T-cell (primary cell): Measurements from ENCODE around the gene RO60. TPM values are rescaled to one million over a fixed set of nuclear protein-coding genes. Genes with fewer than 3 reads are reported as not detected.

ENCODE experiments used
- ATAC-seq, 4 experiments: fragments of 200-7000 bp in 3 of 4; fragments of 150-1000 bp in 1 of 4; cut with Tn5 transposase; replicated peaks in 1 of 4; 1 replicate in 3 of 4; 2 replicates in 1 of 4; pipeline ENCODE4 v1.10.0; 2021; ENCODE audit warnings: moderate library complexity in 3 of 4, mild to moderate bottlenecking in 2 of 4, moderate number of reproducible peaks in 1 of 4
- CTCF ChIA-PET, 2 donors: fragments of 300-600 bp; sonication (Branson Sonifier 250); formaldehyde crosslinking; loops; one replicate each; lab custom pipeline; 2022; ENCODE audit warnings: antibody characterized with exemption in 2 of 2; lab: Charles Lee
- POLR2A ChIA-PET, 2 donors: fragments of 300-600 bp; sonication (Branson Sonifier 250); formaldehyde crosslinking; loops; one replicate each; lab custom pipeline; 2022; ENCODE audit warnings: antibody characterized with exemption in 2 of 2; lab: Charles Lee
- DNase-seq, 35 experiments: peaks; one replicate each; pipeline versions ENCODE4 v3.0.0 to v3.0.0-alpha.2; 2013 to 2023
- H3K27ac ChIP-seq: one replicate; pipeline ENCODE4 v1.5.1; 2013; ENCODE audit warnings: low read length
- H3K27me3 ChIP-seq, 2 experiments: replicated peaks in 1 of 2; 1 replicate in 1 of 2; 2 replicates in 1 of 2; pipeline versions ENCODE4 v1.6.1 to v1.7.0; 2013; ENCODE audit warnings: low read length in 1 of 2, mixed read lengths in 1 of 2; ENCODE audit not compliant: control insufficient read depth in 2 of 2, insufficient read depth in 2 of 2; ENCODE audit errors: extremely low read depth in 1 of 2
- H3K36me3 ChIP-seq, 2 donors: 1 replicate in 1 of 2; 2 replicates in 1 of 2; pipeline versions ENCODE4 v1.6.1 to v1.7.0; 2013; ENCODE audit warnings: low read length in 1 of 2; ENCODE audit not compliant: control insufficient read depth in 2 of 2, insufficient read depth in 1 of 2; ENCODE audit errors: extremely low read depth in 1 of 2
- H3K4me1 ChIP-seq, 2 experiments: 1 replicate in 1 of 2; 2 replicates in 1 of 2; pipeline versions ENCODE4 v1.6.1 to v1.7.0; 2013; ENCODE audit warnings: low read length in 2 of 2, mixed read lengths in 1 of 2; ENCODE audit not compliant: insufficient read depth in 2 of 2, control insufficient read depth in 1 of 2; ENCODE audit errors: extremely low read depth in 1 of 2
- H3K4me3 ChIP-seq, 2 donors: 1 replicate in 1 of 2; 2 replicates in 1 of 2; pipeline versions ENCODE4 v1.5.1 to v1.7.0; 2013; ENCODE audit warnings: mild to moderate bottlenecking in 2 of 2, low read length in 1 of 2, moderate library complexity in 1 of 2; ENCODE audit not compliant: control insufficient read depth in 1 of 2; ENCODE audit errors: extremely low read depth in 1 of 2
- H3K9me3 ChIP-seq: 2 replicates; pipeline ENCODE4 v1.7.0; 2013
- H3K27ac Mint-ChIP-seq, 2 donors: one replicate each; pipeline ENCODE4 v1.8.0; 2020 to 2021; ENCODE audit warnings: mild to moderate bottlenecking in 2 of 2, mixed read lengths in 2 of 2
- H3K27me3 Mint-ChIP-seq, 2 donors: one replicate each; pipeline ENCODE4 v1.8.0; 2021 to 2022; ENCODE audit warnings: mixed read lengths in 2 of 2
- H3K36me3 Mint-ChIP-seq: one replicate; pipeline ENCODE4 v1.8.0; 2021; ENCODE audit warnings: mixed read lengths
- H3K4me1 Mint-ChIP-seq, 3 donors: one replicate each; pipeline ENCODE4 v1.8.0; 2020 to 2022; ENCODE audit warnings: mixed read lengths in 3 of 3, mild to moderate bottlenecking in 1 of 3
- H3K4me3 Mint-ChIP-seq, 3 donors: one replicate each; pipeline ENCODE4 v1.8.0; 2020 to 2022; ENCODE audit warnings: mild to moderate bottlenecking in 3 of 3, mixed read lengths in 3 of 3, moderate library complexity in 3 of 3
- H3K9me3 Mint-ChIP-seq, 3 donors: one replicate each; pipeline ENCODE4 v1.8.0; 2020 to 2022; ENCODE audit warnings: mixed read lengths in 3 of 3
- WGBS: methylation state at CpG from one replicate; pipeline ENCODE4 v1.1.5; 2013; ENCODE audit warnings: missing lambda C conversion rate; ENCODE audit not compliant: insufficient coverage; 5-methylcytosine and 5-hydroxymethylcytosine counted together
- total RNA-seq, 35 experiments: library from RNA in 6 of 35; stranded (reverse) in 6 of 35; fragments of 120-200 nt in 1 of 35; gene quantifications; one replicate each; pipeline versions ENCODE4 v1.2.1 to v1.2.4 and lab custom pipeline; 2013 to 2026

RO60 gene
- total RNA-seq, 5 donors from 2014 or later (not counting 1 experiment from before 2014, with no cell fraction given) = 54.3 to 66.4 (median 62.3) TPM

DNA sequence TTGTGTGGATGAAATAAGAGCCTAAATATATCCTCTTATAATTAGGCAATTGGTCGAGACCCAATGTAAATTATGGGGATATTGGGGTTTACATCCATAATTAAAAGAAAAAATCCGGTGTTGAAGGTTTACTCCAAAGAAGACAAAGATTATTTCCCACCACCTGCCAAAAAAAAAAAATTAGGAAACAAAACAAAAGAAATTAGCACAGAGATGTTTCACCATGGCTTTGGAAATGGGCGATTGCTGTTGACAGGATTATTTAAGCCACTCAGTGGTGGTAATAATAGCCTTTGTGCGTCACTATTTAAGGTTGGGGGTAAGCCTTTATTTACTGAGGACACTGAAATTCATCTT, 46.4 kb downstream of the RO60 start:
- DNase-seq = no peak
- no peak for ATAC-seq
- POLR2A ChIA-PET = interaction anchor here (0.6 to 0.7 kb wide), 4 partner anchors 15 to 298 kb away, joined by 3 to 8 read pairs (median 4); no protein-coding TSS in a partner anchor

DNA sequence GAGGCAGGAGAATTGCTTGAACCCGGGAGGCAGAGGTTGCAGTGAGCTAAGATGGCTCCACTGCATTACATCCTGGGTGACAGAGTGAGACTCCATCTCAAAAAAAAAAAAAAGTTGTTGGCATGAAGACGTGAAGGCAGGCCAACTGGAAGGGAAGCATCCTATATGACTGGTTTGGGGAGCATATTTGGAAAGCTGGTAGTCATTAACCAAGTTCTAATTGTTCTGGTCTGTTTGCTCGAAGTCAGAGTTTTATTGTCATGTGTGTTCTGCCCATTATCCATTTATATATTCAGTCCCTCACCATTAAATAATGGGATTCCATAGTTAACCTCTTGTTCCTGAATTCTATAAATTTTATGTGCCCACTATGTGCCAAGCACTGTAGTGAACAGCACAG, 49.1 kb downstream of the RO60 start:
- POLR2A ChIA-PET = no interaction called here
- DNase-seq = no peak
- no peaks in the 10 kb centered on the region for H3K27me3 Mint-ChIP-seq
- H3K4me3 Mint-ChIP-seq = no peak overlapping the region
- ATAC-seq = no peak
- no peaks in the 10 kb centered on the region for H3K36me3 Mint-ChIP-seq
- Histone ChIP-seq H3K9me3 (no peaks in the 10 kb centered on the region), H3K27ac (no peak overlapping the region), H3K4me3 (no peak overlapping the region), H3K4me1 (peaks cover 7 to 8% of the 10 kb centered on the region in 2 experiments), H3K36me3 (no peaks in the 10 kb centered on the region), H3K27me3 (no peaks in the 10 kb centered on the region)
- no peak overlapping the region for H3K27ac Mint-ChIP-seq
- H3K4me1 Mint-ChIP-seq = peaks cover 9 to 17% (median 16%) of the 10 kb centered on the region in 3 donors
- no peaks in the 10 kb centered on the region for H3K9me3 Mint-ChIP-seq
- 88% methylated on average over 1 of the region's 3 CpGs for WGBS
- CTCF ChIA-PET = interaction anchor here in 1 of 2 donors (1.0 kb wide), 1 partner anchor 18 kb away, joined by 4 read pairs; no protein-coding TSS in a partner anchor

More for the DNA sequence above, 46.4 kb downstream of the RO60 start:
- H3K27me3 ChIP-seq = no peaks in the 10 kb centered on the region
- Mint-ChIP-seq H3K4me1 (peaks cover 21 to 30% (median 25%) of the 10 kb centered on the region in 3 donors), H3K9me3 (no peaks in the 10 kb centered on the region), H3K27ac (peak overlapping the region; percentile 55 to 64), H3K36me3 (peaks cover 3% of the 10 kb centered on the region), H3K27me3 (no peaks in the 10 kb centered on the region), H3K4me3 (peak overlapping the region; percentile 89 to 92 (median 90))
- peaks cover 7 to 8% of the 10 kb centered on the region in 2 experiments for H3K4me1 ChIP-seq
- no peaks in the 10 kb centered on the region for H3K9me3 ChIP-seq
- no peaks in the 10 kb centered on the region for H3K36me3 ChIP-seq
- no peak overlapping the region for H3K27ac ChIP-seq
- no CpG with 5 or more reads among the region's 4 CpGs for WGBS
- CTCF ChIA-PET = no interaction called here
- peak overlapping the region; percentile 49 to 75 for H3K4me3 ChIP-seq

Other genes with a start within 250 kb of the RO60 start
- 10 to 100 TPM; 20.8 to 32.2 (median 27.1) TPM for gene UCHL5, start 252 bp upstream of the RO60 start, total RNA-seq
- 10 to 100 TPM in 3 of 5 donors, 1 to 10 TPM in 2; 6.8 to 16.0 (median 13.5) TPM for gene GLRX2, start 45.8 kb downstream of the RO60 start, total RNA-seq
- 10 to 100 TPM; 54.1 to 64.4 (median 57.4) TPM for gene CDC73, start 62.4 kb downstream of the RO60 start, total RNA-seq
- gene B3GALT2, start 127.0 kb downstream of the RO60 start, total RNA-seq = 10 to 100 TPM in 2 of 5 donors, 1 to 10 TPM in 2, under 1 TPM in 1; 0.15 to 16.6 (median 3.4) TPM